Stomach (tissue), 9 donors: Measurements from ENCODE around the gene VMP1. TPM values are rescaled to one million over a fixed set of nuclear protein-coding genes. Genes with fewer than 3 reads are reported as not detected.

Experiments
- DNase-seq, 2 donors: peaks; one replicate each; pipeline versions ENCODE4 v3.0.0 to v3.0.0-alpha.2; 2013 to 2019
- H3K27ac ChIP-seq, 5 donors: fragments of 200-600 bp in 4 of 5; sonication (generic) in 4 of 5; one replicate each; pipeline ENCODE4 v1.5.1; 2013 to 2019; ENCODE audit warnings: mild to moderate bottlenecking in 1 of 5, moderate library complexity in 1 of 5
- H3K27me3 ChIP-seq, 3 donors: fragments of 200-600 bp; sonication (generic); one replicate each; pipeline ENCODE4 v1.5.1; 2017 to 2019; ENCODE audit warnings: mixed run types in 1 of 3
- H3K36me3 ChIP-seq, 4 donors: fragments of 200-600 bp; sonication (generic); 1 replicate in 3 of 4; 2 replicates in 1 of 4; pipeline ENCODE4 v1.5.1; 2016 to 2019
- H3K4me1 ChIP-seq, 4 donors: fragments of 200-600 bp; sonication (generic); one replicate each; pipeline ENCODE4 v1.5.1; 2016 to 2019
- H3K4me3 ChIP-seq, 4 donors: fragments of 200-600 bp; sonication (generic) in 3 of 4; one replicate each; pipeline ENCODE4 v1.5.1; 2016 to 2019; ENCODE audit warnings: mild to moderate bottlenecking in 1 of 4
- H3K9me3 ChIP-seq, 4 donors: fragments of 200-600 bp; sonication (generic); one replicate each; pipeline ENCODE4 v1.5.1; 2016 to 2019
- EP300 ChIP-seq: sonication (generic); formaldehyde crosslinking; IDR thresholded peaks from one replicate; pipeline ENCODE4 v1.6.1; 2017; ENCODE audit warnings: antibody characterized with exemption
- POLR2A ChIP-seq, 4 donors: fragments of 450-650 bp; IDR thresholded peaks; one replicate each; pipeline ENCODE4 v1.6.1; 2016; ENCODE audit warnings: antibody characterized with exemption in 4 of 4, control low read depth in 2 of 4, mild to moderate bottlenecking in 1 of 4, moderate library complexity in 1 of 4
- POLR2AphosphoS5 ChIP-seq, 3 donors: sonication (generic); formaldehyde crosslinking; IDR thresholded peaks; one replicate each; pipeline ENCODE4 v1.6.1; 2016; ENCODE audit warnings: antibody characterized with exemption in 3 of 3
- WGBS, 5 donors: extraction: QIAGEN DNeasy Blood & Tissue Kit in 3 of 5; methylation state at CpG; one replicate each; pipeline versions ENCODE4 v1.1.5 to v1.1.7; 2013 to 2018; 5-methylcytosine and 5-hydroxymethylcytosine counted together
- intact Hi-C: fragments of 100-400 bp; cut with DNase I; formaldehyde crosslinking; loops from one replicate; pipeline ENCODE4 v1.15.1; 2023; ENCODE audit warnings: low total_unique reads
- polyA plus RNA-seq, 3 donors: library from polyadenylated mRNA; stranded (reverse); fragments of 200-250 nt; gene quantifications; one replicate each; pipeline ENCODE4 v1.2.3, GENCODE V29; 2013
- total RNA-seq, 5 donors: library from RNA; depleted of rRNA; stranded (reverse); fragments of >200 nt; gene quantifications; one replicate each; pipeline versions ENCODE4 v1.1.0 to v1.2.3, GENCODE V29; 2014 to 2016
- TF ChIP-seq, protein P1 (sequence below), 7 experiments: fragments of 450-650 bp in 4 of 7; fragments of 200-600 bp in 3 of 7; sonication (generic) in 3 of 7; IDR thresholded peaks; one replicate each; pipeline ENCODE4 v1.5.1; 2016 to 2019; ENCODE audit warnings: antibody characterized with exemption in 7 of 7, control low read depth in 2 of 7, mild to moderate bottlenecking in 1 of 7
- donor health status: healthy with polysubstance abuse.
- donor health status: Bipolar disorder and iron deficiency.
- donor health status: healthy.

The VMP1 gene
- total and polyA plus RNA-seq, 8 donors, result 24.4 to 562 (median 155) TPM

DNA sequence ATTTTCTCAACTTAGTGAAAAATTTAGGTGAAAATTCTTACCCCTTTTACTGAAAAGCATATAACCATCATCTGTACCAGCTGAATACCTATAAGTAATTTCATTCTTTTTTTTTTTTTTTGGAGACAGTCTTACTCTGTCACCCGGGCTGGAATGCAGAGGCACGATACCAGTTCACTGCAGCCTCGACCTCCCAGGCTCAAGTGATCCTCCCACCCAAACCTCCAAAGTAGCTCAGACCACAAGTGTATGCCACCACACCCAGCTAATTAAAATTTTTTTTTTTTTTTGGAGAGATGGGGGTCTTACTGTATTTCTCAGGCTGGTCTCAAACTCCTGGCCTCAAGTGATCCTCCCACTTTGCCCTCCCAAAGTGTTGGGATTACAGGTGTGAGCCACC lies 151.5 kb downstream of the VMP1 start:
- Histone ChIP-seq H3K4me3 (no peak overlapping the region), H3K36me3 (peaks cover 5 to 32% (median 27%) of the 10 kb centered on the region in 4 donors), H3K27ac (peak overlapping the region in 4 of 5 donors; percentile 95 to 100 (median 97)), H3K4me1 (peaks cover 14 to 62% (median 35%) of the 10 kb centered on the region in 4 donors), H3K9me3 (no peaks in the 10 kb centered on the region), H3K27me3 (no peaks in the 10 kb centered on the region)
- WGBS, 5 donors, result 61 to 82% (median 67%) methylated on average over 3 of the region's 3 CpGs
- intact Hi-C loops, result no loop called here
- no peak for DNase-seq
- no peak for TF ChIP-seq POLR2A (IDR thresholded peaks at IDR 0.05)
- TF ChIP-seq, protein P1, sequence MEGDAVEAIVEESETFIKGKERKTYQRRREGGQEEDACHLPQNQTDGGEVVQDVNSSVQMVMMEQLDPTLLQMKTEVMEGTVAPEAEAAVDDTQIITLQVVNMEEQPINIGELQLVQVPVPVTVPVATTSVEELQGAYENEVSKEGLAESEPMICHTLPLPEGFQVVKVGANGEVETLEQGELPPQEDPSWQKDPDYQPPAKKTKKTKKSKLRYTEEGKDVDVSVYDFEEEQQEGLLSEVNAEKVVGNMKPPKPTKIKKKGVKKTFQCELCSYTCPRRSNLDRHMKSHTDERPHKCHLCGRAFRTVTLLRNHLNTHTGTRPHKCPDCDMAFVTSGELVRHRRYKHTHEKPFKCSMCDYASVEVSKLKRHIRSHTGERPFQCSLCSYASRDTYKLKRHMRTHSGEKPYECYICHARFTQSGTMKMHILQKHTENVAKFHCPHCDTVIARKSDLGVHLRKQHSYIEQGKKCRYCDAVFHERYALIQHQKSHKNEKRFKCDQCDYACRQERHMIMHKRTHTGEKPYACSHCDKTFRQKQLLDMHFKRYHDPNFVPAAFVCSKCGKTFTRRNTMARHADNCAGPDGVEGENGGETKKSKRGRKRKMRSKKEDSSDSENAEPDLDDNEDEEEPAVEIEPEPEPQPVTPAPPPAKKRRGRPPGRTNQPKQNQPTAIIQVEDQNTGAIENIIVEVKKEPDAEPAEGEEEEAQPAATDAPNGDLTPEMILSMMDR (IDR thresholded peaks at IDR 0.05), result no peak
- TF ChIP-seq EP300, result no peak
- TF ChIP-seq POLR2AphosphoS5 (IDR thresholded peaks at IDR 0.05), result no peak

DNA sequence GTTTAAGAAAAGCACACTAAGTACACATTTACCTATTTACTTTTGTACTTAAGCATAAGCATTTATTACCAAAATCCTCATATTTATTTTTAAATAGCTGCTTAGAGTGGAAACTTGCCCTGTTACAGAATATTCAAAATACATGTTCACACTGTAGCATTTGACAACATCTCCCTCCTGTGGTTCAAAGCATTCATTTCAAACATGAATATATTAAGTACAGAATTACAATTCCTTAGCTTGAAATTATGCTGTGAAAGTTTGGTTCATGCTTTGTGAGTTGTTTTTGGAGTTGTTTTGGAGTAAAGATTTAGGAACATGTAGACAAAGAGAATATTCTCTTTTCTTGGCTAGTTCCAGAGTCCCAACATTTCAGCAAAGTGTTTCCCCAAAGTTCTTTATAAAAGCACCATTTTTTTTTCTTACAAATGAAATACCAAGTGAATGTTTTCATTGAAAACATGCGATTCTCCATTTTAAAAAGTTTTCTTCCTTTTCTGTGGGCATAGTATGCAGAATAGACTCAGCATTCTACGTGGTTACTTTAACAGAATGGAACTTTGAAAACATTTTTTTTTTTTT lies 152.1 kb downstream of the VMP1 start:
- no peaks in the 10 kb centered on the region for H3K9me3 ChIP-seq
- peaks cover 5 to 37% (median 33%) of the 10 kb centered on the region in 4 donors for H3K36me3 ChIP-seq
- intact Hi-C loops, result loop anchor here (10.0 kb wide), 1 partner anchor 105 kb away; no protein-coding TSS in a partner anchor
- TF ChIP-seq EP300 (no peak), POLR2AphosphoS5 (IDR thresholded peaks at IDR 0.05) (peak in 1 of 3 donors; percentile 40), POLR2A (IDR thresholded peaks at IDR 0.05) (no peak)
- TF ChIP-seq, protein P1 (IDR thresholded peaks at IDR 0.05), result peak in 4 of 7 experiments; percentile 33 to 69 (median 60)
- H3K4me3 ChIP-seq, result no peak overlapping the region
- WGBS, 5 donors, result 69 to 82% (median 76%) methylated on average over 2 of the region's 2 CpGs
- H3K4me1 ChIP-seq, result peaks cover 11 to 64% (median 34%) of the 10 kb centered on the region in 4 donors
- peak in 1 of 2 donors; percentile 78 for DNase-seq
- no peaks in the 10 kb centered on the region for H3K27me3 ChIP-seq
- H3K27ac ChIP-seq, result peak overlapping the region in 4 of 5 donors; percentile 95 to 100 (median 97)

DNA sequence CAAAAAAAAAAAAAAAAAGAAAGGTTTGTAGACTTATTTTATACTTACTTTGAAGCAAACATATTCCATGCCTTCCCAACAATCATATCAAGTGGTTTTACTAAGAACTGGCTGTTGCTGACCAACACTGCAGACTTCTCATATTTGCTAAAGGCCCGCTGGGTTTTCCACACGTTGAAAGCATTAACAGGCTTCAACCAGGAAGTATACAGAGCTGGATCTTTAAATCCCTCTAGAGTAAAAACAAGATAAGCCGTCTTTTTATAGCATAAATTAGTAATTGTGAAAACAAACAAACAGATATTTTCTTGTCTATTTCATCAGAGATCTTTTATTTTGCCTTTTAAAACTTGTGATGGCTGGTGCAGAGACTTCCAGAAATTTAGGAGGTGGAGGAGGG lies 156.2 kb downstream of the VMP1 start:
- intact Hi-C loops, result loop anchor here (10.0 kb wide), 1 partner anchor 109 kb away; no protein-coding TSS in a partner anchor
- DNase-seq, result peak; percentile 41 to 64
- Histone ChIP-seq H3K27me3 (no peaks in the 10 kb centered on the region), H3K27ac (peak overlapping the region; percentile 37 to 56 (median 51)), H3K4me1 (peaks cover 4 to 39% (median 21%) of the 10 kb centered on the region in 4 donors), H3K4me3 (no peak overlapping the region), H3K36me3 (peaks cover 5 to 62% (median 40%) of the 10 kb centered on the region in 4 donors), H3K9me3 (no peaks in the 10 kb centered on the region)
- TF ChIP-seq POLR2A (IDR thresholded peaks at IDR 0.05), result no peak
- TF ChIP-seq POLR2AphosphoS5 (IDR thresholded peaks at IDR 0.05), result no peak
- TF ChIP-seq, protein P1 (IDR thresholded peaks at IDR 0.05), result no peak
- TF ChIP-seq EP300, result no peak
- WGBS, 5 donors, result 25 to 56% (median 42%) methylated on average over 3 of the region's 3 CpGs

DNA sequence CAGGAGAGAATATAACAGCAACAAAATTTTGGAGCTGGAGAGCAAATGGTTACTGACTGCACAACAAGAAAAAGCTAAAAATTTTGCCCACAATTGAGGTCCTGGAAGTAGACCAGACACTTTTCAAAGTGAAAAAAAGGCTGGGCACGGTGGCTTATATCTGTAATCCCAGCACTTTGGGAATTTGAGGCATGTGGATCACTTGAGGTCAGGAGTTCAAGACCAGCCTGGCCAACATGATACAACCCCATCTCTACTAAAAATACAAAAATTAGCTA lies 162.4 kb downstream of the VMP1 start:
- H3K27ac ChIP-seq, result peak overlapping the region; percentile 35 to 79 (median 78)
- 17 to 29% (median 24%) methylated on average over 1 of the region's 1 CpG for WGBS, 5 donors
- intact Hi-C loops, result loop anchor here (10.0 kb wide), 1 partner anchor 115 kb away; no protein-coding TSS in a partner anchor

More for the DNA sequence above, 162.4 kb downstream of the VMP1 start:
- TF ChIP-seq EP300, result no peak
- no peak for TF ChIP-seq POLR2A (IDR thresholded peaks at IDR 0.05)
- no peak for TF ChIP-seq POLR2AphosphoS5 (IDR thresholded peaks at IDR 0.05)
- TF ChIP-seq, protein P1 (IDR thresholded peaks at IDR 0.05), result no peak
- Histone ChIP-seq H3K4me1 (peaks cover 8 to 55% (median 28%) of the 10 kb centered on the region in 4 donors), H3K27me3 (no peaks in the 10 kb centered on the region), H3K4me3 (no peak overlapping the region), H3K36me3 (peaks cover 0 to 53% (median 27%) of the 10 kb centered on the region in 4 donors), H3K9me3 (no peaks in the 10 kb centered on the region)
- DNase-seq, result no peak
